ENCODE data around the gene CARD14.

Gene CARD14

DNA sequence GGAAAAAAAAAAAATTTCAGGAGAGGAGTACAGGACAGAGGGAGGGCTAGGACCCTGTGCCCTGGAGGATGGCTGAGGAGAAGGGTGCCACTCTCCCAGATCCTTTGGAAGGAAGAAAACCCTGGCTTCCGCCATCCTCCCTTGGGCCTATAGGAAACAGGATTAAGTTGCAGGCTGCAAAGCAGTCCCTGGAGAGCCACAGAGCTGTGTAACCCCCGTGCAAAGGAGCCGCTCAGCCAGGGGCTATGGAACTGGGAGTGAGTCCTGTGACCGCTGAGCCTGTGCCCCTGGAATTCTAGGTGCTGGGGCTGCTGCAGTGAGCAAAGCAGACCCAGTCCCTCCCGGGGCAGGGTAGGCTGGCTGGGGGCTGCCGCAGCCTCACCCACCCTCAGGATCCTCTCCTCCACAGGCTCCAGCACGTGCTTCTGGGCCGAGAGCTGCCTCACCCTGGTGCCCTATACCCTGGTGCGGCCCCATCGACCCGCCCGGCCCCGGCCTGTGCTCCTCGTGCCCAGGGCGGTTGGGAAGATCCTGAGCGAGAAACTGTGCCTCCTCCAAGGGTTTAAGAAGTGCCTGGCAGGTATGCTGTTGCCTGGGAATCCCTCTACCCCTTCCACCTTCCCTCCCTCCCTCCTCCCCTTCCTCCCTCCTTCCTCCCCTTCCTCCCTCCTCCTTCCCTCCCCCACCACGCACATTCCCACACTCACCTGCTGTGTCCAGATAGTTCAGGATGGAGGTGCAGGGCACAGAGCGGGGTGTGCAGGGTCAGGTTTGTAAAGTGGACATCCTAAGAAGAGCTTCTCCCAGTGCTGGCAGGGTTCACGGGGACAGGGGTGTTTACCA, 35.0 kb downstream of the CARD14 start:
- no peak for DNase-seq (ENCODE audit: low read depth)
- TF ChIP-seq, protein P1, sequence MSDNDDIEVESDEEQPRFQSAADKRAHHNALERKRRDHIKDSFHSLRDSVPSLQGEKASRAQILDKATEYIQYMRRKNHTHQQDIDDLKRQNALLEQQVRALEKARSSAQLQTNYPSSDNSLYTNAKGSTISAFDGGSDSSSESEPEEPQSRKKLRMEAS (IDR thresholded peaks at IDR 0.05; ENCODE audit: low read depth, low read length): no peak
- H3K4me3 ChIP-seq (ENCODE audit: low read depth, low read length): no peak overlapping the region

DNA sequence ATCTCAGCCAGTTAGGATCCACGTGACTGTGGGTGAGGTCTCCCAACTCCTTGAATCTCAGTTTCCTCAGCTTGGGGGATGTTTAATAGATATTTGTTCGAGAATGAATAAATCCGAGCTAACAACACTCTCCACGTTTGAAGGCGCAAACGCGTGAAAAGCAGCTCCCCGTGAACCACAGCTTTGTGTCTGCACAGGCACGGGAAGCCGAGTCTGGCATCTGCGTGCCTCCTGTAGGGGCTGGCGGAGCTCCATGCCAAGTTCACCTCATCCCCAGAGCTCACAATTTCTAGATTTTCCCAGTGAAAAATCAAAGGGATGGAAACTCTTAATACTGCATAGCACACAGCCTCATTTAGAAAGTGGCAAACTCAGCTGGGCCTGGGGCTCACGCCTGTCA, 36.0 kb downstream of the CARD14 start:
- no peak for DNase-seq (ENCODE audit: low read depth)
- TF ChIP-seq MYC (IDR thresholded peaks at IDR 0.05; ENCODE audit: low read depth, low read length): no peak
- H3K4me3 ChIP-seq (ENCODE audit: low read depth, low read length): no peak overlapping the region

DNA sequence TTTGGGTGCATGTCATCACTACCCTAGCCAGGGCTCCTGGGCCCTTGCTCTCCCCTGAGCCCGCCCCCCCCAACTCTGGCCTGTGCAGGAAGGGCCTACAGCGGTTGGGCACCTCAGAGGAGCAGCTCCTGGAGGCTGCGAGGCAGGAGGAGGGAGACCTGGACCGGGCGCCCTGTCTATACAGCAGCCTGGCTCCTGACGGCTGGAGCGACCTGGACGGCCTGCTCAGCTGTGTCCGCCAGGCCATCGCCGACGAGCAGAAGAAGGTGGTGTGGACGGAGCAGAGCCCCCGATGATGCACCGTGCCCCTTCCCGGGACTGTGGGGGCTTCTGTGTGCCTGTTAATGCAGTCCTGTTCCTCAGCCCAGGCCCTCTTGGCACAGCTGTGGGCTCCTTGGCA, 38.2 kb downstream of the CARD14 start:
- TF ChIP-seq POLR2A (IDR thresholded peaks at IDR 0.05; ENCODE audit: extremely low read depth, insufficient read length): no peak
- TF ChIP-seq, protein P1 (IDR thresholded peaks at IDR 0.05; ENCODE audit: low read depth, low read length): no peak
- no peak for TF ChIP-seq MYC (IDR thresholded peaks at IDR 0.05; ENCODE audit: low read depth, low read length)
- TF ChIP-seq, protein P2, sequence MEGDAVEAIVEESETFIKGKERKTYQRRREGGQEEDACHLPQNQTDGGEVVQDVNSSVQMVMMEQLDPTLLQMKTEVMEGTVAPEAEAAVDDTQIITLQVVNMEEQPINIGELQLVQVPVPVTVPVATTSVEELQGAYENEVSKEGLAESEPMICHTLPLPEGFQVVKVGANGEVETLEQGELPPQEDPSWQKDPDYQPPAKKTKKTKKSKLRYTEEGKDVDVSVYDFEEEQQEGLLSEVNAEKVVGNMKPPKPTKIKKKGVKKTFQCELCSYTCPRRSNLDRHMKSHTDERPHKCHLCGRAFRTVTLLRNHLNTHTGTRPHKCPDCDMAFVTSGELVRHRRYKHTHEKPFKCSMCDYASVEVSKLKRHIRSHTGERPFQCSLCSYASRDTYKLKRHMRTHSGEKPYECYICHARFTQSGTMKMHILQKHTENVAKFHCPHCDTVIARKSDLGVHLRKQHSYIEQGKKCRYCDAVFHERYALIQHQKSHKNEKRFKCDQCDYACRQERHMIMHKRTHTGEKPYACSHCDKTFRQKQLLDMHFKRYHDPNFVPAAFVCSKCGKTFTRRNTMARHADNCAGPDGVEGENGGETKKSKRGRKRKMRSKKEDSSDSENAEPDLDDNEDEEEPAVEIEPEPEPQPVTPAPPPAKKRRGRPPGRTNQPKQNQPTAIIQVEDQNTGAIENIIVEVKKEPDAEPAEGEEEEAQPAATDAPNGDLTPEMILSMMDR (IDR thresholded peaks at IDR 0.05; ENCODE audit: low read depth, low read length): no peak
- DNase-seq (ENCODE audit: low read depth): no peak
- no peak overlapping the region for H3K4me3 ChIP-seq (ENCODE audit: low read depth, low read length)

DNA sequence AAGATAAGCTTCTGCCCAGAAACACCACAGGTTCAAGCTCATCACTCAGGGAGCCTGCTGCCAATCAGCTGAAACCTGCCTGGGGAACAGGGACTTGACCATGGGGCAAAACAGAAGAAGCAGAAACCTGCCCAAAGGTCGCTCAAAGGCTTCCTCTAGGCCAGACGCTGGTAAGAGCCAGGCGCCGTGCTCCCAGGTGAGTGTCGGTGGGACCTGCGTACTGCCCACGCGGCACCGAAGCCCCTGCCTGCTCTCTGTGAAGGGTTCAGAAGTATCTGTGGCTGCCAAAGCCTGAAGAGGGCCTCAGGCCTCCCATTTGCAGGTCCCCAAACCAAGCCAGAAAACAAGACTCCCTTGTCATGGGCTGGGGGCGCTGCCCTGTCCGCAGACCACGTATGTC, 39.9 kb downstream of the CARD14 start:
- TF ChIP-seq MYC (IDR thresholded peaks at IDR 0.05; ENCODE audit: low read depth, low read length) (no peak), POLR2A (IDR thresholded peaks at IDR 0.05; ENCODE audit: extremely low read depth, insufficient read length) (no peak)
- TF ChIP-seq, protein P1 (IDR thresholded peaks at IDR 0.05; ENCODE audit: low read depth, low read length): no peak
- TF ChIP-seq, protein P2 (IDR thresholded peaks at IDR 0.05; ENCODE audit: low read depth, low read length): no peak
- no peak overlapping the region for H3K4me3 ChIP-seq (ENCODE audit: low read depth, low read length)
- no peak for DNase-seq (ENCODE audit: low read depth)

DNA sequence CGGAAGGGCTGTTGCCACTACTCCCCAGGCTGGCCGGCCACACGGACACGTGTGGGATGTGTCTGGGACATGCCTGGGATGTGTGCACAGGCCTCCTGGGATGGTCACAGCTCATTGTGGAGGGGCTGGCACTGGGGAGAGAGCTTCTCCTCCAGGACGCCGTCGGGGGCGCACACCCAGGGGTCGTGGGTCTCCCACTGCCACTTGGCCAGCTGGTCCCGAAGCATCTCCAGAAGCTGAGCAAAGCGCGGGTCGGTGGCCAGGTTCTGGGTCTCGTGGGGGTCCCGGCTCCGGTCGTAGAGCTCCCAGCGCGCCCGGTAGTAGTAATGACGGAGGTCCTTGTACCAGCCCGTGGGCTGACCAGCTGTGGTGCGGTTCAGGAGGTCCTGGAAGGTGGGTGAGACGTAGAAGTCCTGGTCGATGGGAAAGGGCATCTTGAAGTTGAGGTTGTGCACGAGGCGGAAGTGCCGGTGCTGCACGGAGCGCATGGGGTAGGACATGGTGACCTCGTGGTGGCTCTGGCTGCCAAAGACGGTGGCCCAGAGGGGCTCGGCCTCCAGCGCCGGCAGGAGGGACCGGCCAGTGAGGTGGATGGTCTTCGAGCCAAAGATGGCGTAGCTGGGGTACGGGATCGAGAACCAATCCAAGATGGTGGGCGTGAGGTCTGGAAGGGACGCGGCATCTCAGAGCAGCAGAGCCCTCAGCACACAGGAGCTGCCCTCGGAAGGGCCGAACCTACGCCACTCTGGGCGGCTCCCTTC, 40.7 kb downstream of the CARD14 start:
- H3K4me3 ChIP-seq (ENCODE audit: low read depth, low read length): no peak overlapping the region
- TF ChIP-seq, protein P1 (IDR thresholded peaks at IDR 0.05; ENCODE audit: low read depth, low read length): no peak
- TF ChIP-seq, protein P2 (IDR thresholded peaks at IDR 0.05; ENCODE audit: low read depth, low read length): no peak
- TF ChIP-seq MYC (IDR thresholded peaks at IDR 0.05; ENCODE audit: low read depth, low read length): no peak
- TF ChIP-seq POLR2A (IDR thresholded peaks at IDR 0.05; ENCODE audit: extremely low read depth, insufficient read length): no peak
- DNase-seq (ENCODE audit: low read depth): no peak

DNA sequence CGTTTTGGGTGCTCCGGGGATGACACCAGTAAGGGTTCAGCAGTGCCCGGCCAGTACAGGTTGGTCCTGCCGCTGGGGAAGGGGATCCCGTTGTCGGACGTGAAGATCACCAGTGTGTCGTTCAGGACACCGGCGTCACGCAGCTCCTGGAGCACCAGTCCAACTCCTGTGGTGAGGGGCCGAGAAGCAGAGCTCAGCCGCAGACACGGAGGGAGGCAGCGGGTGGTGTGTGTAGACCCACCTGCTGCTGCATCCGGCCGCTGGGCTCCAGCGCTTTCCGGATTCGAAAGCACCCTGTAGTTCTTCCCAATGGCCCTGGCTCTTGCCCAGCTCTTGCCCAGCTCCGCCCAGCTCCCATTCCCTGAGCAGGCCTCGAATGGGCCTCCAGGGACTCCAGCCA, 42.3 kb downstream of the CARD14 start:
- no peak overlapping the region for H3K4me3 ChIP-seq (ENCODE audit: low read depth, low read length)
- no peak for TF ChIP-seq POLR2A (IDR thresholded peaks at IDR 0.05; ENCODE audit: extremely low read depth, insufficient read length)
- no peak for DNase-seq (ENCODE audit: low read depth)

DNA sequence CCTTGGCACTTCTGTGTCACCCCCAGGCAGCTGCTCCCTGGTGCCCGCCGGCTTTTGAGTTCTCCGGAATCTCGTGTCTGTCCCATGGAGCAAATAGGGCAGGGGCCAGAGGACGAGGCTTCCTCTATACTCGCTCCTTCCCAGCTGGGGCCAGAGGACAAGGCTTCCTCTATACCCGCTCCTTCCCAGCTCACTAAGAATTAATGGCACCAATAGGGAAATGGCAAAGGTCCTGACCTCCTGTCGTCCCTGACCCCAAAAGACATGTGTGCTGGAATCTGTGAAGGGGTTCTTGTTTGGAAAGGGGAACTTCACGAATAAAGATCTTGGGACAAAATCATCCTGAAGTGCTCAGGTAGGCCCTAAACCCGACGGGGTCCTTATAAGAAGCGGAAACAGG, 42.7 kb downstream of the CARD14 start:
- TF ChIP-seq POLR2A (IDR thresholded peaks at IDR 0.05; ENCODE audit: extremely low read depth, insufficient read length): no peak
- TF ChIP-seq, protein P2 (IDR thresholded peaks at IDR 0.05; ENCODE audit: low read depth, low read length): no peak
- no peak for DNase-seq (ENCODE audit: low read depth)
- H3K4me3 ChIP-seq (ENCODE audit: low read depth, low read length): no peak overlapping the region

Measured in NB4 (cell line).